ENCODE measurements around the gene OTOGL.
"Not testable (repeated sequence)": the region's sequence is repeated elsewhere in the genome, so short reads cannot be mapped to it uniquely, and the experiment has no call there.

OTOGL gene

DNA sequence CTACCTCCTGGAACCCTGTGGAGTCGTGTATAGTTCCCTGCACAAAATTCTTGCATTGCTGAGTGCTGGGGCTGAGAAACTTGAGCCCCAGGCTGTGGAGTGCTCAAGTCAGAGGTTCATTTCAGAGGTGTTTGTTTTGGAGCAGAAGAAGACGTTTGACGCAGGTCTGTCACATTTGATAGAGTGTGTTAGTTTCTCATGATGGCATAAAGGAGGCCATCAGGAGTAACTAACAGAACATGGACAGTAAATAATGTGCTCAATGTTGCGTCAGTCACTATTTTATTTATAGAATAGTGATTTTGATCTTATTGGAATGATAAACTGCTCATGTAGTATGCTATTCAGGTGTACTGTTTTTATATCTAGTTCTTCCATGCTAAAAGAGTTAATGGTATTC, 44.2 kb downstream of the OTOGL start:
- H3K9ac ChIP-seq (ENCODE audit: low read length) = no peak overlapping the region
- no peaks in the 10 kb centered on the region for H3F3A ChIP-seq (ENCODE audit: insufficient read depth, low read length)
- H3K36me3 ChIP-seq (ENCODE audit: insufficient read depth, low read length) = no peaks in the 10 kb centered on the region
- no peaks in the 10 kb centered on the region for H3K79me2 ChIP-seq (ENCODE audit: insufficient read depth, low read length)
- no peaks in the 10 kb centered on the region for H3K9me3 ChIP-seq (ENCODE audit: low read length)
- no peaks in the 10 kb centered on the region for H3K27me3 ChIP-seq (ENCODE audit: insufficient read depth, low read length)
- no peaks in the 10 kb centered on the region for H3K4me1 ChIP-seq (ENCODE audit: insufficient read depth, low read length, severe bottlenecking)
- H2AFZ ChIP-seq (ENCODE audit: low read length) = no peak overlapping the region
- no peak overlapping the region for H3K4me2 ChIP-seq (ENCODE audit: low read length)
- H3K9me2 ChIP-seq (ENCODE audit: low read depth, low read length) = no peaks in the 10 kb centered on the region
- no peak overlapping the region for H3K27ac ChIP-seq (ENCODE audit: low read depth, low read length, poor library complexity, severe bottlenecking)
- TF ChIP-seq, protein P1, sequence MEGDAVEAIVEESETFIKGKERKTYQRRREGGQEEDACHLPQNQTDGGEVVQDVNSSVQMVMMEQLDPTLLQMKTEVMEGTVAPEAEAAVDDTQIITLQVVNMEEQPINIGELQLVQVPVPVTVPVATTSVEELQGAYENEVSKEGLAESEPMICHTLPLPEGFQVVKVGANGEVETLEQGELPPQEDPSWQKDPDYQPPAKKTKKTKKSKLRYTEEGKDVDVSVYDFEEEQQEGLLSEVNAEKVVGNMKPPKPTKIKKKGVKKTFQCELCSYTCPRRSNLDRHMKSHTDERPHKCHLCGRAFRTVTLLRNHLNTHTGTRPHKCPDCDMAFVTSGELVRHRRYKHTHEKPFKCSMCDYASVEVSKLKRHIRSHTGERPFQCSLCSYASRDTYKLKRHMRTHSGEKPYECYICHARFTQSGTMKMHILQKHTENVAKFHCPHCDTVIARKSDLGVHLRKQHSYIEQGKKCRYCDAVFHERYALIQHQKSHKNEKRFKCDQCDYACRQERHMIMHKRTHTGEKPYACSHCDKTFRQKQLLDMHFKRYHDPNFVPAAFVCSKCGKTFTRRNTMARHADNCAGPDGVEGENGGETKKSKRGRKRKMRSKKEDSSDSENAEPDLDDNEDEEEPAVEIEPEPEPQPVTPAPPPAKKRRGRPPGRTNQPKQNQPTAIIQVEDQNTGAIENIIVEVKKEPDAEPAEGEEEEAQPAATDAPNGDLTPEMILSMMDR (IDR thresholded peaks at IDR 0.05; ENCODE audit: low read length) = no peak
- TF ChIP-seq EZH2 (IDR thresholded peaks at IDR 0.05; ENCODE audit: borderline replicate concordance, low read length) = no peak
- H4K20me1 ChIP-seq (ENCODE audit: insufficient read depth, low read length) = no peaks in the 10 kb centered on the region
- H3K4me3 ChIP-seq (ENCODE audit: low read depth, low read length, poor library complexity, severe bottlenecking) = no peak overlapping the region

DNA sequence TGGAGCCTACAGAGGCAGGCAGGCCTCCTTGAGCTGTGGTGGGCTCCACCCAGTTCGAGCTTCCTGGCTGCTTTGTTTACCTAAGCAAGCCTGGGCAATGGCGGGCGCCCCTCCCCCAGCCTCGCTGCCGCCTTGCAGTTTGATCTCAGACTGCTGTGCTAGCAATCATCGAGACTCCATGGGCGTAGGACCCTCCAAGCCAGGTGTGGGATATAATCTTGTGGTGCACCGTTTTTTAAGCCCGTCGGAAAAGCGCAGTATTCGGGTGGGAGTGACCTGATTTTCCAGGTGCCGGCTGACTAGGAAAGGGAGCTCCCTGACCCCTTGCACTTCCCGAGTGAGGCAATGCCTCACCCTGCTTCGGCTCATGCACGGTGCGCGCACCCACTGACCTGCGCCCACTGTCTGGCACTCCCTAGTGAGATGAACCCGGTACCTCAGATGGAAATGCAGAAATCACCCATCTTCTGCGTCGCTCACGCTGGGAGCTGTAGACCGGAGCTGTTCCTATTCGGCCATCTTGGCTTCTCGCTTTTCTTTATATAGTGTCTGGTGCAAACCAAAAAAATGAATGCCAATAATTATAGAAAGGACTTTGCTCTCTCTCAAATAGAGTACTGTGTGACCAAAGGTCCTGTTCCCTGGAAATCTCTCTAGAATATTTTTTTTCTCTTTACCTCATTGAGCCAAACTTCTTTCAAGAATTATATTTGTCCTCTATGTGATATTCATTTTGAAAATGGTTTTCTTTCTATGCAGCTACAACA, 50.4 kb downstream of the OTOGL start:
- H3K27me3 ChIP-seq (ENCODE audit: insufficient read depth, low read length); H3K9me3 ChIP-seq (ENCODE audit: low read length); H3K9ac ChIP-seq (ENCODE audit: low read length); H3K36me3 ChIP-seq (ENCODE audit: insufficient read depth, low read length); H3K9me2 ChIP-seq (ENCODE audit: low read depth, low read length); H3K4me1 ChIP-seq (ENCODE audit: insufficient read depth, low read length, severe bottlenecking); H4K20me1 ChIP-seq (ENCODE audit: insufficient read depth, low read length); H3K79me2 ChIP-seq (ENCODE audit: insufficient read depth, low read length); H3K4me2 ChIP-seq (ENCODE audit: low read length); H3K4me3 ChIP-seq (ENCODE audit: low read depth, low read length, poor library complexity, severe bottlenecking); H3F3A ChIP-seq (ENCODE audit: insufficient read depth, low read length); H2AFZ ChIP-seq (ENCODE audit: low read length); H3K27ac ChIP-seq (ENCODE audit: low read depth, low read length, poor library complexity, severe bottlenecking): not testable (repeated sequence)

DNA sequence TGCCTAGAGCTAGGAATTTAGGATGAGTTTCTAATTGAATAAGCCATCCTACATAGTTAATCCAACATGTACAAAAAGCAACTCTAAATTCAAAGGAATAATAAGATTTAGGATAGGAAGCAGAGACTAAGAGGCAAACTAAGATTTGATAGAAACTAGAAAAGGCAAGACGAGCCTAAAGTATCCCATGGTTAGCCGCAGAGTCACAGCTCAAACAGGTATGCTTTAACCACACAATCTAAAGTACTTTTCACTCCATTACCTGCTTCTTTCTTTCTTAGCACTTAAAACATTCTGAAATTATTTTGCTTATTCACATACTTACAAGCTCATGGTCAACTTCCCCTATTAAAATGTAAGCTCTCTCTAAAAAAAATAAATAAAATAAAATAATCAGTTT, 51.8 kb downstream of the OTOGL start:
- H3K4me1 ChIP-seq (ENCODE audit: insufficient read depth, low read length, severe bottlenecking) = no peaks in the 10 kb centered on the region
- no peak overlapping the region for H3K27ac ChIP-seq (ENCODE audit: low read depth, low read length, poor library complexity, severe bottlenecking)
- H3K9me2 ChIP-seq (ENCODE audit: low read depth, low read length) = no peaks in the 10 kb centered on the region
- no peaks in the 10 kb centered on the region for H3K79me2 ChIP-seq (ENCODE audit: insufficient read depth, low read length)
- H3K9ac ChIP-seq (ENCODE audit: low read length) = no peak overlapping the region
- no peaks in the 10 kb centered on the region for H3K36me3 ChIP-seq (ENCODE audit: insufficient read depth, low read length)
- H2AFZ ChIP-seq (ENCODE audit: low read length) = no peak overlapping the region
- H3K9me3 ChIP-seq (ENCODE audit: low read length) = no peaks in the 10 kb centered on the region
- no peaks in the 10 kb centered on the region for H4K20me1 ChIP-seq (ENCODE audit: insufficient read depth, low read length)
- H3K4me3 ChIP-seq (ENCODE audit: low read depth, low read length, poor library complexity, severe bottlenecking) = no peak overlapping the region
- no peaks in the 10 kb centered on the region for H3K27me3 ChIP-seq (ENCODE audit: insufficient read depth, low read length)
- no peak overlapping the region for H3K4me2 ChIP-seq (ENCODE audit: low read length)
- H3F3A ChIP-seq (ENCODE audit: insufficient read depth, low read length) = no peaks in the 10 kb centered on the region
- TF ChIP-seq EZH2 (IDR thresholded peaks at IDR 0.05; ENCODE audit: borderline replicate concordance, low read length) = no peak
- TF ChIP-seq, protein P1 (IDR thresholded peaks at IDR 0.05; ENCODE audit: low read length) = no peak

DNA sequence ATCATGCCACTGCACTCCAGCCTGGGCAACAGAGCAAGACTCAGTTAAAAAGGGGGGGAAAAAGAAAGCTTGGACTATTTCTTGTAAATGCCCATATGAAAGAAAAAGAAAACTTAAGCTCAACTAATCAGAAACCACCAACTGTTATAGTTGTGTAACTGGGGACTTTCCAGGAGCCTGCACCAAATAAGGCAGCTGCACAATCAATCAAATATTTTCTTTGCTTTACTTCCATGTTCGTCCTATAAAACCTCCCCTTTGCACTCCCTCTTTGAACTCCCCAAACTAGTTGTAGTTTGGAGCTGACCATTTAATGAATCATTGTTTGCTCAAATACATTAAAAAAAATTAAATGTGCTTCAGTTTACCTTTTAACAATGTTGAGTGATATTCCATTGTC, 54.9 kb downstream of the OTOGL start:
- Histone ChIP-seq H3K27me3 (ENCODE audit: insufficient read depth, low read length) (no peaks in the 10 kb centered on the region), H3K4me1 (ENCODE audit: insufficient read depth, low read length, severe bottlenecking) (no peaks in the 10 kb centered on the region), H3K9ac (ENCODE audit: low read length) (no peak overlapping the region), H3K79me2 (ENCODE audit: insufficient read depth, low read length) (no peaks in the 10 kb centered on the region), H3K27ac (ENCODE audit: low read depth, low read length, poor library complexity, severe bottlenecking) (no peak overlapping the region), H4K20me1 (ENCODE audit: insufficient read depth, low read length) (no peaks in the 10 kb centered on the region), H3K9me3 (ENCODE audit: low read length) (no peaks in the 10 kb centered on the region), H3K4me3 (ENCODE audit: low read depth, low read length, poor library complexity, severe bottlenecking) (no peak overlapping the region), H3K4me2 (ENCODE audit: low read length) (no peak overlapping the region), H3K9me2 (ENCODE audit: low read depth, low read length) (no peaks in the 10 kb centered on the region), H2AFZ (ENCODE audit: low read length) (no peak overlapping the region), H3F3A (ENCODE audit: insufficient read depth, low read length) (no peaks in the 10 kb centered on the region), H3K36me3 (ENCODE audit: insufficient read depth, low read length) (no peaks in the 10 kb centered on the region)
- TF ChIP-seq EZH2 (IDR thresholded peaks at IDR 0.05; ENCODE audit: borderline replicate concordance, low read length) = no peak
- TF ChIP-seq, protein P1 (IDR thresholded peaks at IDR 0.05; ENCODE audit: low read length) = no peak
